DMS53 treated with DMSO at 0.1 percent for 48 hours (cell line): ENCODE measurements around the gene RALY.
"Not testable (repeated sequence)": the region's sequence is repeated elsewhere in the genome, so short reads cannot be mapped to it uniquely, and the experiment has no call there.

ENCODE experiments used
- DNase-seq: peaks from one replicate; lab custom pipeline; 2025; ENCODE audit not compliant: unreplicated experiment; lab: John Stamatoyannopoulos, UW

Gene RALY

DNA sequence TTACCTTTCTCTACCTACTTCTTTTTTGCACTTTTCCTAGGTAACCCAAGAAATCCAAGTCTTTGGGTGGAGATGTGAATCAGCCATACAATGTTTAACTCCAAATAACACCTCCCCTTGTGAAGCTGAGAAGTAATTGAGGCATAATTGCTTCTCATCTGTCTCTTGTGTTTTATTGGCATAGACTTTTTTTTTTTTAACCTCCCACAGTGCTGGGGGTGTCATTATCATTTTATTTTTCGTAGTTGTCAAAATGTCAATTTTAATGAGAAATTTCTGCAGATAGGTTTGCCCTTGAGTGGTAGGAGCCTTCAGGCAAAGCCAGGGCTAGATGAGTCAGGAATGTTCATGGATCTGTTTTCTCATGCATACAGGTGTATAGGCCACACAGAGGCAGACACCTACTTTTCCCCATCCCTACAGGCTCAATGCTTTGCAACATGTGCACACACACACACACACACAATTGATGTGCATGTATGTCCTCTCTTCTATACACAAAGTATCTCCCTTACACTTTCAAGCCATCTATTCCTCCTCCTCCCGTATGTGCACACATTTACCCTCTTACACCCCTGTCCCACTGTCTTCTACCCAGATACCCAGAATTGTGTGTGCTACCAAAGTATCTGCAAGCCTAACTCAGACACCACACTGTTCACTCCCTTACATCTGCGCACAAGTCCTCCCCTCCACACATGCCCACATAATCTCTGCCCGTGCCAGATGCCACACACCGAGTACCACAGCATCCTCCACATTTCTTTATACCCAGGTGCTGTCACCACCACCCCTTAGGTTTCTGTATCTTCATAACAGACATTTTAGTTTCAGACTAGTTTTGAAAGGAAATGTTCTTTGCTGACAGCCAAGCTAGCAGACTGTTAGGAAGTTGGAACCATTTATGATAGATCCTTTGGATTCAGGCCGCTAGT lies 22.0 kb downstream of the RALY start:
- DNase-seq, result no peak

DNA sequence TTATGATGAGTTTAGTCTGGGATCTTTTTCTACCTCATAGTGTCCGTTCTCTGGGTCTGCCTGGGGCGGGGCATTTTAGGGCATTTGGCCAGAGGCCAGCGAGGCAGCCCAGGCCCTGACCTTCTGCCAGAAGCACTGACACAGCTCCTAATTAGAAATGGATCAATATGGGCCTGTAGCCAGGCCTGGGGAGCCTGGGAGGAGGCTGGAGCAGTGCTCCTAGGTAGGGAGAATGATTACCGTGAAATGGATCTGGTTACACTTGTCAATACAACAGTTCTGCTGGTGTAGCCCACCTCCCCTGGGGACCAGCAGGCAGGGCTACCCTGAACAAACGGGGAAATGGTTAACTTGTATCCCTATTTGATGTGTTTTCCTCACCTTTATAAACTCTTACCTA lies 23.0 kb downstream of the RALY start:
- DNase-seq, result no peak

DNA sequence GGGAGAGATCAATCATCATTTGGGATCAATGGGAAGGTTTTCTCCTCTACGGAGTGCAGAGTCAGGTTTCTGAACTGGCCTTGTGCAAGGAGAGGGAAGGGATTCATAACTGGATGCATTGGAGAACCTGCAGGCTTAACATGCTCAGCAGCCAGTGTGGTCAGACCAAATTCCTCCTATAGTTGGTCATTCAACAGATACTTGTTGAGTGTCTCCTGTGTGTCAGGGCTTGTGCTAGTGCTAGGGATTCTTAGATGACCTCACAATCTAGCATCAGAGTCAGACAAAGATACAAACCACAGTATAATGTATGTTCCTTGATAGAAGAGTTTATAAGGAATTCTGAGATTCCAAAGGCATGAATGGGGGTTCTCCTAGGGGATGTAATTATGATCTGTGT lies 23.9 kb downstream of the RALY start:
- no peak for DNase-seq

DNA sequence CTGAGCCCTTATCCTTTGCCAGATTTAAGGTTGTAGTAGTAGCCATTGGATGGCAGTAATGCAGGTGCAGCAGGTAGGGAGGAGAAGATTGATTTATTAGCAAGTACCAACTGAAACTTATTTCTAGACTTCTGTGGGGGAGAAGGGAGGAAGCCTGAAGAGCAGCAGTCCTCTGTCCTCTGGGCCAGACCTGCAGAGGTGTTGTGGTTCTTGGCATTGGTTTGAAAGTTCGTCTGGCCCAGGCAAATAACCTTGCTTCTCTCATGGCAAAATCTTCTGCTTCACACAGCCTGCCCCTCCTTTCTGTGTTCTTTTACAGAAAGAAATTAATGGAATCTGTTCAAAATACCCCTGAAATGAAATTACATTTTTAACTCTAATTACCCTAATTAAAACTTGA lies 24.5 kb downstream of the RALY start:
- DNase-seq, result no peak

DNA sequence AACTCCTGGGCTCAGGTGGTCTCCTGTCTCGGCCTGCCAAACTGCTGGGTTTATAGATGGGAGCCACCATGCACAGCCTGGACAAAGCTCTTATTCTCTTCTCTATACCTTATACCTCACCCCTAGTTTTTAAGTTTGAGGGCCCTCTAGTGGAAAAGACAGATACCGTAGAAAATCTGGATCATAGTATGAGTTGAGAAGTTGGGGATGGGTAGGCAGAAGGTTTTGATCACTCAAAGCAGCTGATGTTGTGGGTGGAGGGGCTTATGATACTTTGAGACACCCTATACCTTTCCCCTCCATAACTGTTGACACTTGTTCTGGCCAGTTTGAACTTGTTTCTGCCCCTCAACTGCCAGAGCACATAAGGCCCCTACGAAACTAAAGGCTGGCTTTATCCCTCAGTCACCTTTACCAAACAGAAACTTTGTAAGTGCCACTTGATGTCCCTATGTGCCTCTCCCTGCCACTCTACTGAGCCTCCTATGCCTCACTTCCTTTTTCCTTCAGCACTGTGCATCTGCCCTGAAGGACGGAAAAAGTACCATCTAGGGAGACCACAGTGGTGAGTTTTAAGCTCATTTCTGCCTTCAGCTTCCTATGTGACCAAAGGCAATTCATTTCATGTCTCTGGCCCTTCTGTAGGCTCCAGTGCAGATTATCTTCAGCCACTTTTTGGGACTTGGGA lies 28.6 kb downstream of the RALY start:
- DNase-seq, result peak; percentile 8

DNA sequence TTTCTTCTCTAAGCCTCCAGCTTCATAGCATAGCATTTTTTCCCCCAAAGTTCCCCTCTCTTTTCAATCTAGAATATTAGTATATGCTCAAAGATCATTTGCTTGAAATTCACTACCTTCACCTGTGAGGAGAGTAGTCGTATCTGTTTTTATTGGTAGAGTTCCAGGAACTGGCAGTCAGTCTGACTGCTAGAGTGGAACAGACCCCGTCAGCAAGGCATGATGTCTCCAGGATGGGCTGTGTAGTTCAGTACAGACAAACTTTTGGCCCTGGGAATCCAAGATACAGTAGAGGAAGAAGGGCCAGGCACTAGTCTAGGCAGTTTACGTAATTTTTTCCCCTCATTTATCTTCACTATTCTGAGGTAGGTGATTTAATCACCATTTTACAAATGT lies 29.1 kb downstream of the RALY start:
- DNase-seq, result no peak

DNA sequence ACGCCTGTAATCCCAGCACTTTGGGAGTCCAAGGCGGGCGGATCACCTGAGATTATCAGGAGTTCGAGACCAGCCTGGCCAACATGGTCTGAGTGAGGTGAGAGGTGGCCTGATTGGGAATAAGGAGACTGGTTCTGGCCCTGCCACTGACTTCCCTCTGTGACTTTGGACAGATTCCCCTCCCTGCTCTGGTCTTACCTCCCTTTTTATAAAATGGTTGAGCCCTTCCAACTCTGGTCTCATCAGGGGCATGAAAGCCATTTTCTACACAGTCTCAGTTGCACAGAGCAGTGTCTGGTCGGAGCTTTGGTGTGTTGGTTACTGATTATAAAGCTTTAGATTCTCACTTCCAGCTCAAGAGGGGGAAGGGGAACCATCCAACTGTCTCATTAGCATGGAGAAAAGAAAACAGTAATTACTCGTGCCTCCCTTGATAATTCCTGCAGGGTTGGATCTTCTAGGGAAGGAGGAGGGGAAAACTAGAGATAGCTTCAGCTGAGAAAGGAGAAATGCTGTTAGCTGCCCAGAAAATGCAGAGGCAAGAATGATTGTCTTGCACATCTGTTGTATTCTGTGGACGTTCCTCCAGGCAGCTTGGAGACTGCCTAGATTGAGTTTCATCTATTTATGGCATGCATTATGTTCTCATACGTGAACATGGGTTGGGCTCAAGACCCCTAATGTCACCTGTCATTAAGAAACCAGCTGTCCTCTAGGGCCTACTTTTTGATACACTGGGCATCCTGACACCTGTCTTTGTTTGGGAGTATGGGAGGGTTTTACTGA lies 30.4 kb downstream of the RALY start:
- no peak for DNase-seq

DNA sequence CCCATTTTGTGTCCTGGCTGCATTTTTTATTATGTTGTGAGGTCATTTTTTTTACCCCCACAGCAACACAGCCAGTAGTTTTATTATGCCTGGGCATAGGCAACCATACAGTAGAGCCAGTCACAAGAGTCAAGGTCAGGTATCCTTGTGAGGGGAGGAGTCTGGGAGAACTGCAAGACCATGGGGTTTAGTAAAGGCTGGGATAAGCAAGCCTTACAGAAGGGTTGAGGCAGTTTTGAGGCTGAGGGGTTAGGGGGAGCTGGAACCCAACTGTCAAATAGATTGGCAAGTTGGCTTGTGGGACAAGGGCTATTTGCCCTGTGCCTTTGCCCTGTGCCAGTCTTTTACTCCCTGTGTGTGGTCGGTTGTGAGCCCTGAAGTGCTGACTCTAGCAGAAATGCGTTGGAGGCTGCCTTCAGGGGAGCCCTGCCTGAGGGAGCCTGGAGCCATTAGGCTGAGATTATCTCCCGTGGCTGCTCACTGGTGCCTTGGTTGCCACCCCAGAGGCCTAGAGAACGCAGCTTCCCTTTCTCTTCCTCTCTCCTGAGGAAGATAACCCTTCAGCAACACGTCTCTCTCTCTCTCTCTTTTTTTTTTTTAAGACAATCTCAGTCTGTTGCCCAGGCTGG lies 31.1 kb downstream of the RALY start:
- DNase-seq, result no peak

DNA sequence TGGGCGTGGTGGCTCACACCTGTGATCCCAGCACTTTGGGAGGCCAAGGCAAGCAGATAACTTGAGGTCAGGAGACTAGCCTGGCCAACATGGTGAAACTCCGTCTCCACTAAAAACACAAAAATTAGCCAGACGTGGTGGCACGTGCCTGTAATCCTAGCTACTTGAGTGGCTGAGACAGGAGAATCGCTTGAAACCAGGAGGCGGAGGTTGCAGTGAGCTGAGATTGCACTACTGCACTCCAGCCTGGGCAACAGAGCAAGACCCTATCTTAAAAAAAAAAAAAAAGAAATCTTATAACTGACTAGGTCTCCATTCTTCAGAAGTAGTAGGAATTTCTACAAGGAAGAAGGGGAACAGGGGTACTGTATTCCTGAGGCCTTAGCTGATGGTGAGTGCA lies 34.3 kb downstream of the RALY start:
- not testable (repeated sequence) for DNase-seq

DNA sequence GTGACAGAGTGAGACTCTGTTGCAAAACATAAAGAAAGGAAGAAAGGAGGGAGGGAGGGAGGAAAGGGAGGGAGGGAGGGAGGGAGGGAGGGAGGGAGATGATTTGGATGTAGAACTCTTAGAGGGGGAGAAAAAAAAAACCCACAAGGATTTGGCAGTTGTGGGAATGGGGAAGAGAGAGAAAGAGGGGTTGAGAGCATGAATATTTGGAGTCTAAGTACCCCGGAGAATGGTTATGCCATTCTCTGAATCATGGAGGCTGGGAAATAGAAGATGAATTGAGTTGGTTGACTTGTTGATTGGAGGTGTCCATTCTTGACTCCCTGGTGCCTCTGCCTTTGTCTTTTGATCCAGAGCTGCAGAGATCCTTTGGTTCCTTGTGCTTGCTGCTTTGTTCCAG lies 35.7 kb downstream of the RALY start:
- no peak for DNase-seq

DNA sequence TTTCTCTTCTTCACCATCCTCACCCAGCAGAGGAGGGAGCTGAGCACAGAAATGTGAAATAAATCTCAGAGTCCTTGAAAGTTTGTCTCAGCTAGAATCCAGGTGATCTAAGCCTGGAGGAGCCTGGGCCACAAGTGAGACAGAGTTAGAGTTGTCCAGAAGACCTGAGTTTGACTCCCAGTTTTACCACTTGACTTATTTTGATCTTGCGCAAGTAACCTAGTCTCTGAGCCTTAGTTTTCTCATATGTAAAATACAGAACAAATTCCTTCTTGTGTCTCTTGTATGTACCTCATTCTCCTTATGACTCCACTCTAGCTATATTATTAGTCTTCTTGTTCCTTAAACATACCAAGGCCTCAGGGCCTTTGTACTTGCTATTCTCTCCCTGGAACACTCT lies 36.7 kb downstream of the RALY start:
- DNase-seq, result no peak

DNA sequence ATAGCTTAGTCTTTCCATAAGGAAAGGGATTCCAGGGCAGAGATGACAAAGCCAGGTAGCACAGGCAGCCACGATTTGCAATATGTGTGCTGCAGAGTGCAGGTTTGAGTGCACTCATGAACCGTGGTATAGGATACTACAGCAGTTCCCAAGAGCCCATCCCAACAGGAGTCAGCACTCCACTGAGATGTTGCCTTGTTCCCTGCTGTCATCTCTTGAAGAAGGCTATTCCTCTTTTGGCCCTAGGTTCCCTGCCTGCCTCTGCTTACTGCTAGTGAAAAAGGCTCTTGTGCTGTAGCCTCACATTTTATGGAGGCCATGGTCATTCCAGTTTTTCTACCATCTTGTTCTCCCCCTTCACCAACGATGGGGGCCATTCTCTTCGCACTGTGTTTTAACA lies 40.2 kb downstream of the RALY start:
- DNase-seq, result no peak

DNA sequence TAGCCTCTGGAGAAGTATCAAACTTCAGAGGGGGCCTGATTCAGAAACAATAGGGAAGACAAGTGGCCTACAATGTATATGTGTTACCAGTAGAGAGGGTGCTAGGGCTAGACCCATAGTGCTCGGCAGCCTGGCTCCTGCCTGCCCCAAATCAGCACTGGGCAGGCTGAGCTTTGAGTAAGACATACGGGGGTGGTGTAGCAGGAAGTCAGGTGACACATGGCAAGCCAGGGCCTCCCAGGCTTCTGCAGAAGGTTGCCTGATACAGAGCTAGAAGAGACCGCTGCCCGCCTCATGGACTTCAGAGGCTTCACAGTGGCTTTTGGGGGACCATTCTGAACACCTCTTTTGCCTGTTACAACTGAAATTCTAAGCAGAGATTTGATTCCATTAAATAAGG lies 43.4 kb downstream of the RALY start:
- no peak for DNase-seq

DNA sequence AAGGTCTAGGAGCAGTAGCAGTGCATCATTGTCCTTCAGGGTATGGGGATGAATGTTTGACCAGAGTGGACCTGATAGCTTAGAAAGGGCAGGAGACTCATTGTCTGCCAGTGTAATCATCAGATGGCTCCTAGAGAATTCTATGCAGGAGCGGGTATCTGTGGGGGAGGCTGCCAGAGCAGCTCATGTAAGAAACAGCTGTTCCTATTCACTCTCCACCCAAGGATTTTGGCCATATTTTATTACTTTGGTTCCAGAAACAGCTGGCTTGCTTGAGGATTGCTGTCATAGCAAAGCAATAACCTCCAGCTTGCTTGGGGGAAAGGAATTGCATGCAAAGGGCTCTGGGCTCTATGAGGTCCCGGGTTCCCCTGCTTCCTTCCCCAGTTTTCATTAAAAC lies 44.1 kb downstream of the RALY start:
- DNase-seq, result no peak

DNA sequence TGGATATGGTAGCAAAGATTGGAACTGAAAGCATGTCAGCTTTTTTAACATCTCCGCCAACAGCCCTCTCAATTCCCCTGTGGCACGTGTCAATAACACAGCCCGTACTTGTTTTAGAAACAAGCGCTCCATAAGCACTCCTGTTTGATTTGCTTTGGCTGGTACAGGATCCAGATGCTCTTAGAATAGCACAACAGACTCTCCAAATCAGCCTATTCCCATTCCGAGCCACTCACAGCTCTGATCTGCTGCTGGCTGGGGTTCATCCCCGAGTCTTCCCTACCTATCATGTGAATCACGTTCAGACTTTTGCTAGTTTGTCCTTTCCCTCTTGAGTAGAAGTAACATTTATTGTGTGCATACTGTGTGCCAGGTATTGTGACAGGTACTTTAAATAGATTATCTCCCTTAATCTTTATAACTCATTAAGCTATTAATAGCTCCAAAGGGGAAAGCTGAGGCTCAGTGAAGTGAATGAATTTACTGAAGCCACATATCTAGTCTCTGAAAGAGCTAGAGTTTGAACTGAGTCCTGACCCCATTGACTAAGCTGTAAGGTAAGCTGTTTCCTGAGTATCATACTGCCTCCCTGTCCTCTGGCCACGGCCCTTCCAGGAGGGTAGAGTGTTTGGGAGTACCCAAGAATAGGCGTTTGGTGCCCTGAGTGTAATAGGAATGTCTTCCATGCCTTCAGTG lies 46.7 kb downstream of the RALY start:
- DNase-seq, result no peak

DNA sequence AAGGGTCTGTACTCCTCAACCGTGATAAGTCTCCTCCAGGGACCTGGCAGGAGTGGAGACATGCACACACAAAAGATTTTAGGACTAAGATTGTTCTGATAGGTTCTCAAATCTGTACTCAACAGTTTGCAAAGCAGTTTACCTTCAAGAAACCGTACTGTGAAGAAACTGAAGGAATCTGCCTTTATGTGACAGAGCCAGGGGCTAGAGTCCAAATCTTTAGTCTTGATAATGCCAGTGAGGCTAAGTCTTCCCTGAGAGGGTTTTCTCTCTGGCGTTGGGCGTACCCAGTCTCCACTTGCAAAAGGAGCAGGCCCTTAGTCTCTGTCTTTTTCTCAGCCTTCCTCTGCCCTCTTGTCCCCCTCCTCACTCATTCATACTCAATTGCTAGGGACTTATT lies 47.5 kb downstream of the RALY start:
- no peak for DNase-seq

DNA sequence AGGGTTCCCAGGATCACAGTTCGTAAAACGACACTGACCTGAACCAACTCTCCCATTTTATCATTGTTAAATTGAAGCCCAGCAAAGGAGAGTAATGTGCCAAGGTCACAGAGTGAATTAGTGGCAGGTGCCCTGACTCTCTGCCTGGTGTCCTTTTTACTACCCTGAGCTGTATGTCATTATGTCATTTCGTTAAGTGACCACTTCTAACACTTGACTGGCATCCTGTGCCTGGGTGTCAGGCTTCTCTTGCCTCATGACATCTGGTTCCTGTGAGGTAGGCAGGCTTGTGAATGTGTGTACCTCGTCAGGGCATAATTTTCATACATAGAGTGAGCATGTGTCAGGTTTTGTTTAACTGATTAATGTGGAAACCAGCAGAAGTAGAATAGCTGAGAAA lies 48.6 kb downstream of the RALY start:
- DNase-seq, result peak; percentile 82

DNA sequence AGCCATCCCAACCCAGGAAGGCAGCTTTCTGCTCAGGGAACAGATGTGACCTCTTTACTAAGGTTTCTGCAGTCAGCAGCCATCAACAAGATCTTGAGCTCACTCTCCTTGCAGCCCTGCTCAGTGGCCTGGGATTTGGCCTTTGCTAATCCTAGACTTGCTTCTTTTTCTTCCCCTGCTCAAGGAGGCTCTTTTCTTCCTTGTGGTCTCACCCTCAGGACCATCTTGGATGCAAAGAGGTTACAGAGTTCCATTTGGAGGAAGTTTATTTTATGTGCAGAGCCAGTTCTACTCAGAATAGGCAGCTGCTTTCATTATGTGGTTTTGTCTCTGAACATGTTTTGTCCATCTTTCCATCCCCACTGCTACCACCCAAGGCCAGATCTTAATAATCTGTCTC lies 49.3 kb downstream of the RALY start:
- no peak for DNase-seq

DNA sequence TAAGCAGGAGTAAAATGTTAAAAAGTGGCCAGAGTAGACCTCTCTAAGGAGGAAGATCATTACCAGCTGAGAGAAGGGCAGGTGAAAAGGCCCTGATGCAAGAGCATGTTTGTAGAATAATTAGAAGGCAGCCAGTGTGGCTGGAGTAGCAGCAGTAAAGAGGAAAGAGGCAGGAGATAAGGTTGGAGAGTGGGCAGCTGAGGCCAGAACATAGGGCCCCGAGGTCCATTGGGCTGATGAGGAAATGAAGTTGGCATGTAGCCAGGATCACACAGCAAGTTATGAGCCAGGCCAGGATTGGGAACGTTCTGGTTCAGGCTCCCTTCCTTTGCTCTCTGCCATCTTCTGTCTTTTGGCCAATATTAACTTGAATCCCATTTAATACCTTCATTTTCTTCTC lies 51.6 kb downstream of the RALY start:
- DNase-seq, result no peak

DNA sequence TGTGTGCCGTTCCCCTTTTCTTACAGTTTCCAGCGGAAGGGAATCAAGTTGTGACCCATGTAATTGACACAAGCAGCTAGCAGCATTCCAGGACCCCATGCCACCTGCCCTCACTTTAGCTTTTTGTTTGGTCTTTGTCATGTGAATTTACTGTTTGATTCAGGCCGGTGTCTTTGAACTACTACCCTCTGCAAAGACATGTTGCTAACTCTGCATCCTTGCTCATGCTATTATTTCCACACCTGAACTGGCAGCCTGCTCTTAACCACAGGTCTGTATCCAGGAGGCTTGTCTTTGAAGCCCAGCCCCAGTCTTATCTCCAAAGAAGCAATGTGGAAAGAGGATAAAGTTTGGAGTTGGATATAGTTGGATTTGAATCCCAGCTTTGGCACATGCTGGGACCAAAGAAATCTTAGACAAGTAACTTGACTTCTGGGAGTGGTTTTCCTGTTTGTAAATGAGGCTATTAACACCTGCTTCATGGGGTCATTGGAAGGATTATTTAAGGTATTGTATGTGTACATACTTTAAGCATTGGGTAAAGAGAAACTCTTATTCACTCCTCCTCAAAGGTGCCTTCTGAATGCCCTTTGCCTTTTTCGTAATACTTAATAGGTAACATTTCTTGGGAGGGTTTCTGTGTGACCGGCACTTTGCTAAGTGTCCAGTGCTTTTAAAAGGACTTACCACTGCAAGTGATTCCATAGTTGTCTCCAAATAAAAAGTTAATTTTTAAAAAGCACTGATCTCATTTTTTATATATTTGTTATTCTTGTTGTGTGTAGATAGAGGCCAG lies 52.4 kb downstream of the RALY start:
- no peak for DNase-seq
